Motor neuron (in vitro differentiated cells): Measurements from ENCODE around the gene QDPR. TPM values are rescaled to one million over a fixed set of nuclear protein-coding genes. Genes with fewer than 3 reads are reported as not detected.
"Not testable (repeated sequence)": the region's sequence is repeated elsewhere in the genome, so short reads cannot be mapped to it uniquely, and the experiment has no call there.

Experiments used
- ATAC-seq, 8 experiments: fragments of 200-7000 bp; cut with Tn5 transposase; replicated peaks in 6 of 8; 2 replicates each; pipeline ENCODE4 v1.8.0; 2021; ENCODE audit warnings: mild to moderate bottlenecking in 8 of 8, moderate library complexity in 8 of 8
- H3K27ac ChIP-seq, 2 donors: fragments of 250-450 bp; sonication (Bioruptor Pico); 2 replicates each; pipeline ENCODE4 v1.9.0; 2021; ENCODE audit warnings: antibody characterized with exemption in 2 of 2, mild to moderate bottlenecking in 2 of 2, moderate library complexity in 1 of 2
- H3K4me1 ChIP-seq, 2 donors: fragments of 250-450 bp; sonication (Bioruptor Pico); replicated peaks in 1 of 2; 2 replicates each; pipeline ENCODE4 v1.6.1; 2021; ENCODE audit warnings: antibody characterized with exemption in 2 of 2, mild to moderate bottlenecking in 2 of 2, moderate library complexity in 1 of 2
- H3K4me3 ChIP-seq, 5 donors: fragments of 250-450 bp; sonication (Bioruptor Pico); 2 replicates each; pipeline ENCODE4 v1.9.0; 2021; ENCODE audit warnings: antibody characterized with exemption in 5 of 5, mild to moderate bottlenecking in 5 of 5, moderate library complexity in 4 of 5
- WGBS, 10 experiments: fragments of 450-650 bp; shearing (Covaris generic); methylation state at CpG; one replicate each; pipeline ENCODE4 v1.0.0; 2022; 5-methylcytosine and 5-hydroxymethylcytosine counted together
- in situ Hi-C, 9 experiments: fragments of 400-800 bp; cut with MboI; loops; one replicate each; pipeline ENCODE4 v1.15.0; 2021; ENCODE audit warnings: low sequenced_read_pairs in 9 of 9, low pct_unique_long_range_greater_than_20kb in 2 of 9; ENCODE audit not compliant: unreplicated experiment in 9 of 9
- total RNA-seq, 8 experiments: library from RNA; unstranded; fragments of 300-600 nt; gene quantifications; 2 replicates each; pipeline versions ENCODE4 v1.2.3 to v1.2.4, GENCODE V29; 2022

Gene QDPR
- total RNA-seq, 8 experiments from 2014 or later: 8.5 to 25.2 (median 16.3) TPM

- WGBS, 10 experiments: 40 to 100% (median 92%) methylated on average over 1 to 6 of the region's 9 CpGs; no CpG with 5 or more reads in 3 of the 10 experiments
- peak in 3 of 8 experiments; percentile 69 to 93 (median 70) for ATAC-seq
- Histone ChIP-seq H3K27ac (no peak overlapping the region), H3K4me3 (no peak overlapping the region), H3K4me1 (no peaks in the 10 kb centered on the region)
- in situ Hi-C loops: loop anchor here in 1 of 9 experiments (10.0 kb wide), 1 partner anchor 1183 kb away; no protein-coding TSS in a partner anchor
Measured at GRCh38 chr4:17477774-17478472, 34.0 kb downstream of the QDPR start.

DNA sequence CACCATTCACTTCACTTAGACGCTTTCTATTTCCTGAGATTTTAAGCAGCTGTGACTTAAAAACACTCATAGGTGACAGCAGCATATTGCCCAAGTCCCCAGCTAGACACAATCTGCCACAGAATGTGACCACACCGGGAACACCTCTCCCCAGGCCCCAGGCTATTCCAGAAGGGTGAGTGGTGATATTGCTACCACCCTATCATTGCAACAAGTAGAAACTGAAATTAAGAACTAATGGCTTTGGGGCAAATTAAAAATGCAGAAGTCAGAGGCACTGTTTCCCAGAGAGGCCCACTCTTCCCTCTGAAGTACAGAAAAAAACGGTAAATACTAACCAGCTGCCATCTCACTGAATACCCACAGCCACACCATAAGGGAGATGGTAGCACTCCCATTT, 35.0 kb downstream of the QDPR start:
- Histone ChIP-seq H3K4me1 (no peaks in the 10 kb centered on the region), H3K4me3 (no peak overlapping the region), H3K27ac (no peak overlapping the region)
- ATAC-seq: no peak
- in situ Hi-C loops: loop anchor here in 1 of 9 experiments (10.0 kb wide), 1 partner anchor 1182 kb away; no protein-coding TSS in a partner anchor
- 60 to 100% (median 83%) methylated on average over 1 to 2 of the region's 3 CpGs; no CpG with 5 or more reads in 4 of the 10 experiments for WGBS, 10 experiments

- Histone ChIP-seq H3K4me3 (no peak overlapping the region), H3K27ac (no peak overlapping the region), H3K4me1 (no peaks in the 10 kb centered on the region)
- in situ Hi-C loops: loop anchor here in 1 of 9 experiments (10.0 kb wide), 1 partner anchor 1181 kb away; no protein-coding TSS in a partner anchor
- ATAC-seq: no peak
Measured at GRCh38 chr4:17475481-17475880, 36.4 kb downstream of the QDPR start.

DNA sequence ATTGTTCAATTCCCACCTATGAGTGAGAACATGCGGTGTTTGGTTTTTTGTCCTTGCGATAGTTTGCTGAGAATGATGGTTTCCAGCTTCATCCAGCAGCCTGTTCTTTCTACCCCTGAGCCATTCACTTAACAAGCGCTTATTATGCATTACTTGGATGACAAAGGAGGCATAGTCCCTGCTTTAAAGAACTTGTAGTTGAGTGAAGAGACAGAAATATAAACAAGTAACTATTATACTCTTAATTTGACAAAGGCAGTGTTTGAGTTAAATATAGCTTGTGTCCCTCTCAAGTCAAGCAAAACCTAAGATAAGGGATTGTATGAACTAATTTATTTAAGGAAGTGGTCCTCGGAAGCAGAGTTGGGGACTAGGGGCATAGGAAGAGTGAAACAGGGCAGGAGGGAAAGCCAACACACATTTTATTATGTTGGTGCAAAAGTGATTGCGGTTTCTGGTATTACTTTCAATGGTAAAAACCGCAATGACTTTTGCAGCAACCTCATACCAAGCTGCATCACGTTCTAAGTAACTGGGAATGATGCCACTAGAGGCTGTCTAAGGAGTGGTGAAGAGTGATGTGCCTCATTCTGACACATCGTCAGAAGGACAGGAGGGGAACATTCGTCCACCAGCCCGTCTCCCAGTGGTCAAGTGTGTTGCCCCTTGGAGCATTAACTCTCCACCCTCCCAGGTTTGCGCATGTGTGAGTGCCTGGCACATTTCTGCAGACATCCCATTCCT, 41.8 kb downstream of the QDPR start:
- ATAC-seq: no peak
- Histone ChIP-seq H3K4me3 (no peak overlapping the region), H3K27ac (no peak overlapping the region), H3K4me1 (peaks cover 0 to 3% of the 10 kb centered on the region in 2 donors)
- WGBS, 10 experiments: 38 to 96% (median 85%) methylated on average over 1 to 4 of the region's 11 CpGs; no CpG with 5 or more reads in 2 of the 10 experiments
- in situ Hi-C loops: loop anchor here in 8 of 9 experiments (10.0 to 25.0 kb wide), 6 partner anchors 115 to 1433 kb away; no protein-coding TSS in a partner anchor

- 8 to 50% (median 25%) methylated on average over 1 to 7 of the region's 9 CpGs; no CpG with 5 or more reads in 2 of the 10 experiments for WGBS, 10 experiments
- ATAC-seq: no peak
- in situ Hi-C loops: loop anchor here in 7 of 9 experiments (10.0 to 25.0 kb wide), 5 partner anchors 114 to 1431 kb away; no protein-coding TSS in a partner anchor
- Histone ChIP-seq H3K4me3 (no peak overlapping the region), H3K27ac (no peak overlapping the region), H3K4me1 (peaks cover 0 to 3% of the 10 kb centered on the region in 2 donors)
Measured at GRCh38 chr4:17468619-17469221, 43.2 kb downstream of the QDPR start.

DNA sequence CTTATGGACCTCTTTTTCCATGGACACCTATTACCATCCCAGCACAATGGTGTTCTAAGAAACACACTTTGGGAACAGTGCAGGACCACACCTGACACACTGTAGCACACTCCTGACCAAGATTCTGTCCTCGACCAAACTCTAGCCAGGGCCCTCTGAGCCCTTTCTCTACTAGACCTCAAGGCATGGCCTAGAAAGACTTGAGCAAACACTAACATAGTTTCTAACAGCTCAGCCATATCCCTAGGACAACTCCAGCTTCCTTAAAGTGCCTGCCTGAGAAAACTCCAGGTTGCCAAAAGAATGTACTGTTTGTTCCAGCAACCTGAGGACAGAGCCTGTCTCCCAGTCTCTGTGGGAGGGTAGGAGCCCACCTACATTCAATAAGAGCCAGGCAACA, 48.3 kb downstream of the QDPR start:
- in situ Hi-C loops: loop anchor here in 7 of 9 experiments (10.0 to 25.0 kb wide), 5 partner anchors 109 to 1426 kb away; no protein-coding TSS in a partner anchor
- Histone ChIP-seq H3K27ac (no peak overlapping the region), H3K4me3 (no peak overlapping the region), H3K4me1 (peaks cover 0 to 3% of the 10 kb centered on the region in 2 donors)
- 100% methylated on average over 1 of the region's 1 CpG; no CpG with 5 or more reads in 9 of the 10 experiments for WGBS, 10 experiments
- ATAC-seq: no peak

GRCh38 chr4:17450269-17450804, 61.6 kb downstream of the QDPR start:
- H3K27ac ChIP-seq: no peak overlapping the region
- no peak overlapping the region for H3K4me3 ChIP-seq
- ATAC-seq: peak in 6 of 8 experiments; percentile 28 to 92 (median 72)

GRCh38 chr4:17448689-17449088, 63.2 kb downstream of the QDPR start:
- 20 to 91% (median 71%) methylated on average over 1 to 3 of the region's 3 CpGs; no CpG with 5 or more reads in 2 of the 10 experiments for WGBS, 10 experiments

More at GRCh38 chr4:17450269-17450804, 61.6 kb downstream of the QDPR start:
- in situ Hi-C loops: loop anchor here in 7 of 9 experiments (5.0 to 25.0 kb wide), 4 partner anchors 103 to 1413 kb away; no protein-coding TSS in a partner anchor
- 0 to 14% (median 0%) methylated on average over 1 of the region's 1 CpG; no CpG with 5 or more reads in 3 of the 10 experiments for WGBS, 10 experiments
- H3K4me1 ChIP-seq: peaks cover 0 to 5% of the 10 kb centered on the region in 2 donors

DNA sequence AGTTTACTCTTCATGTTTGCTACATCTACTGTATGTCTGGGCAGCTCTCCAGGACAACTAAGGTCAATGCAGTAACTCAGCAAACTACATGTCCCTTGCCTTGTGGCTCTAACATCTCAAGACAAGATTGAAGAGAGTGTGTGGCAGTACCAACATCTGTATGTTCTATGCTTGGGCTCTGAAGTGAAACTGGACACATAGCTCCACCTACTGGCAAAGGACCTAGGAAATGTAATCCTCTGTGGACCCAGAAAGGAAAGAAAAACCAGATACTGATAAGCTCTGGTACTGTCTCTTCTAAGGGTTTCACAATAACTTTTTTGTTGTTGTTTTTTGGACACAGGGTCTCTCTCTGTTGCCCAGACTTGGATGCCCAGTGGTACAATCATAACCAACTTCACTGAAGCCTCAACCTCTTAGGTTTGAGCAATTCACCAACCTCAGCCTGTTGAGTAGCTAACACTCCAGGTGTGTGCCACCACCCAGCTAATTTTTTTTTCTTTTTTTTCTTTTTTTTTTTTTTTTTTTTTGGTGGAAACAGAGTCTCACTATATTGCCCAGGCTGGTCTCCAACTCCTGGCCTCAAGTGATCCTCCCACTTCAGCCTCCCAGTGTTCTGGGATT, 64.1 kb downstream of the QDPR start:
- peak; percentile 41 to 97 (median 74) for ATAC-seq
- in situ Hi-C loops: loop anchor here in 1 of 9 experiments (25.0 kb wide), 1 partner anchor 1160 kb away; no protein-coding TSS in a partner anchor
- Histone ChIP-seq H3K27ac (no peak overlapping the region), H3K4me1 (peaks cover 0 to 5% of the 10 kb centered on the region in 2 donors), H3K4me3 (no peak overlapping the region)

More at GRCh38 chr4:17448689-17449088, 63.2 kb downstream of the QDPR start:
- ATAC-seq: peak in 2 of 8 experiments; percentile 8 to 20
- Histone ChIP-seq H3K27ac (no peak overlapping the region), H3K4me3 (no peak overlapping the region), H3K4me1 (peaks cover 0 to 5% of the 10 kb centered on the region in 2 donors)
- in situ Hi-C loops: loop anchor here in 1 of 9 experiments (25.0 kb wide), 1 partner anchor 1161 kb away; no protein-coding TSS in a partner anchor

GRCh38 chr4:17447056-17447455, 64.8 kb downstream of the QDPR start:
- ATAC-seq: no peak
- Histone ChIP-seq H3K4me3 (no peak overlapping the region), H3K27ac (no peak overlapping the region), H3K4me1 (peaks cover 0 to 5% of the 10 kb centered on the region in 2 donors)
- WGBS, 10 experiments: 0 to 98% (median 38%) methylated on average over 1 to 5 of the region's 5 CpGs; no CpG with 5 or more reads in 3 of the 10 experiments
- in situ Hi-C loops: loop anchor here in 1 of 9 experiments (25.0 kb wide), 1 partner anchor 1160 kb away; no protein-coding TSS in a partner anchor

DNA sequence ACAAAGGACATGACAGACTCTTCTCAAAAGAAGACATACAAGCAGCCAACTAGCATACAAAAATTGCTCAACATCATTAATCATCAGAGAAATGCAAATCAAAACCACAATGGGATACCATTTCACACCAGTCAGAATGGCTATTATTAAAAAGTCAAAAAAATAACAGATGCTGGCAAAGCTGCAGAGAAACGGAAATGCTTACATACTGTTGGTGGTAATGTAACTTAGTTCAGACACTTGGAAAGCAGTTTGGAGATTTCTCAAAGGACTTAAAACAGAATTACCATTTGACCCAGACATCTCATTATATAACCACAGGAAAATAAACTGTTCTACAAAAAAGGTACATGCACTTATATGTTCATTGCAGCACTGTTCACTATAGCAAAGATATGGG, 69.4 kb downstream of the QDPR start:
- ATAC-seq, H3K4me1 ChIP-seq, H3K4me3 ChIP-seq, H3K27ac ChIP-seq: not testable (repeated sequence)
- in situ Hi-C loops: loop anchor here in 1 of 9 experiments (25.0 kb wide), 1 partner anchor 1155 kb away; no protein-coding TSS in a partner anchor
- 0 to 88% (median 60%) methylated on average over 1 of the region's 1 CpG; no CpG with 5 or more reads in 3 of the 10 experiments for WGBS, 10 experiments
